ENCODE measurements around the gene RPS6KA2.
A peak's percentile ranks its signal among the peaks of the same experiment; 100 is the strongest.

Gene RPS6KA2

DNA sequence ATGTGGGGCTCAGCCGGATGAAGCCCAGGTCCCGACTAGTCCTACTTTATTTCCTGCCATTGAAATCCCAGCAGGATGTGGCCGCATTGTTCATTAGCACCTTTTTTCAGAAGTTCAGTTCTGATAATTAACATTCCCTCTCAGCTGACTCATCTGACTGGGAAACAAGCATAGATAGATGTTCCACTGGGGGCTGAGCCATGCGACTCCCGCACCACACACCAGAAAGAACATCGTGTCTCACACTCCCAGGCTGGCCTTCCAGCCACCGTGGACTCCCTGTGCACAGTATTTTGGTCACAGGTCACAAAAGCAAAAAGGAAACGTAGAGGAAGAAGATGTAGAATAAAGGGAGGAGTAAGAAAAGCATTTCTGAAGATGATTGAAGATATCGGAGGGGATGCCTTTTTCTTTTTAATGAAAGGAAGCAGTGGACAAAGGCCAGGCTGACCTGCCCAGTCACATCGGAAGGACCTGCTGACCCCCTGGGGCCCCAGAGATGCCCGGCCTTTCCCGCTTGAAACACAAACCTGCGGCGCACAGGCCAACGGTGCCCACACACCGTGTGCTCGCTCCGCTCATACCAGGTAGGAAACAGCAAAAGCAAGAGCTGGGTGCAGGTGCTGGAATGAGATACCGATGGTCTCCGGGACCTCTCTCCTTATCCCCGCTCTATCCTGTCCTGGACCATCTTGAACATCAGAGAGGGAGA, 11.8 kb downstream of the RPS6KA2 start:
- no peak for DNase-seq (ENCODE audit: low spot score)

DNA sequence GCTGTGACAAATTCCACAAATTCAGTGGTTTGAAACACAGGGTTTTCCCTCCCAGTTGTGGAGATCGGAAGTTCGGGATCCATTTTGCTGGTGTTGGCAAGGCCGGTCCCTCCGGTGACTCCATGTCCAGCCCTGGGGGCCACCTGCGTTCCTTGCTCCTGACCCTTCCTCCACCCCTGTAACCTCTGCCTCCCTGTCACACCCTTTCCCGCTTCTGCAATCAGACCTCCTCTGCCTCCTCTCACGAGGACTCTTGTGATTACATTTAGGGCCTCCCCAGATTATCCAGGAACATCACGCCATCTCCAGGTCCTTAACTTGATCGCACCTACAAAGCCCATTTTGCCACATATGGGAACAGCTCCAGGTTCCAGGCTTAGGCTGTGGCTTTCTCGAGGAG, 12.5 kb downstream of the RPS6KA2 start:
- DNase-seq (ENCODE audit: low spot score): no peak

- no peak for DNase-seq (ENCODE audit: low spot score)
These were observed 12.9 kb downstream of the RPS6KA2 start for GRCh38 chr6:166614171-166614583.

GRCh38 chr6:166613027-166613426, 14.0 kb downstream of the RPS6KA2 start:
- no peak for DNase-seq (ENCODE audit: low spot score)

DNA sequence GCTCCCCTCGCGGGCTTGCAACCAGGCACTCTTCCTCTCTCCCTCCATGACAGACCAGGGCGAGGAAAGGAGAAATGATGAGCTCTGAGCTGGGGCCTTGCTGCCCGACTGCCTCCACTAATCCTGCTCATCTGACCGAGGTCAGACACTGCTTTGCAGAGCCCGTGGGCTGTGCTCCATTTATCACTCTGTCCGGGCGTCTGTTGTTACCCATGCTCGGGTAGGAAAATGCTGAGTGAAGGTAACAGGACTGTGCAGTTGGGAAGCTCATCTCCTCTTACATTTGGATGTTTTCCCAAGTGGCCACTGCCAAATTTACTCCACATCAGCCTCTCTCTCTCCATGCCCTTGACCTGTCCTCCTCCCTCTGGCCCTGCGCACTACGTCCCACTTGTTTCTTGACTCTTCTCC, 14.6 kb downstream of the RPS6KA2 start:
- DNase-seq (ENCODE audit: low spot score): no peak

GRCh38 chr6:166611631-166612030, 15.4 kb downstream of the RPS6KA2 start:
- no peak for DNase-seq (ENCODE audit: low spot score)

DNA sequence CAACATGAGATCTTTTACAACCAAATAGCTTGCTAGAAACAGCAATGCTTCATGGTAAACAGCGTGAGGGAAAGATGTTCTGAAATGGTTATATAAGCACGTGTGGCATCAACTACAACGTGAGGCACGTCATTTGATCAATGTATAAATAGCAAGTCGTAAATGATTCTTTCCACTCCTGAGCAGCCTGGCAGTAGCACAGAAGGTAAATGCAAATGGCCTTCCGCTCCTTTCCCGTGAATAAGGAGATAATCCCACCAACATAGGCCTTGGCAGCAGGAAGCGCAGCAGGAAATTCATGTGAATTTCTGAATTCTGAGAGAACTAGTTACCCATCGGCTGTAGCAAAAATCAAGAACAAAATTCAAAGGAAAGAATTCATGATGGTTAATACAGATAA, 17.0 kb downstream of the RPS6KA2 start:
- DNase-seq (ENCODE audit: low spot score): no peak

GRCh38 chr6:166608774-166609173, 18.3 kb downstream of the RPS6KA2 start:
- no peak for DNase-seq (ENCODE audit: low spot score)

- DNase-seq (ENCODE audit: low spot score): no peak
These were observed 21.3 kb downstream of the RPS6KA2 start for GRCh38 chr6:166605752-166606151.

DNA sequence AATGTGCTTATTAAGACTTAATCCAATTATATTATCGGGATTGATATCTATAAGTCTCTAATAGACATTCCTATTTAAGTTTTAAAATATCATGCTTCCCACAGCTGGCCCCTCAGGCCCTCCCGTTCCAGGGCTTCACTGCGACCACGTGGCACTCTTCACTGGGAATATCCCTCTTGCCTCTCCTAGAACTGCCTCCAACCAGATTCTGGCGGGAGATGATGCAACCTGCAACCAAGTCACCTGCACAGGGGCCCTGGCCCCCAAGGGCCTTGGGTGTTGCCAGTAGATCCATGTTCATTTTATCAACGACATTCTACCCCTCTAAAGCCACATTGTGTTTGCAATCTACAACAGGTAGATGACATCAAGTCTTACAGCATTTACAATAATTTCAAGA, 22.1 kb downstream of the RPS6KA2 start:
- no peak for DNase-seq (ENCODE audit: low spot score)

DNA sequence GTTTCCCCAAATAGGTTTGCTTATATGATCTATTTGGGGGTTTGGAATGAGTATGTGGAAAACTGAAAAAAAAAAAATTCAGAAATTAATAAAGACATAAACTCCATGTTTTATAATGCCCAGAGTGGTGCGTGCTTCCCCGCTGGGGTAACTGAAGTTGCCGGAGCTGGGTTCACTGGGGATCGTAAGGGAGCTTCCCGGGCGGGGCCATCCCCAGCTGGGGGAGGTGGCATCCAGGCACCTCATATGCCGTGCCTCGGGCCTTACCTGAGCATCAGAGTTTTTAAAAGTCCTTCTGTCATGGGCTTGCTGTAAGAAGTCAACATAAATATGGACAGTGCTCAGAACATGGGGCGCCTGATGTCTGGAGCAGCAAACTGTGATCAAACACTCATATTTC, 22.7 kb downstream of the RPS6KA2 start:
- no peak for DNase-seq (ENCODE audit: low spot score)

GRCh38 chr6:166603043-166603690, 23.9 kb downstream of the RPS6KA2 start:
- no peak for DNase-seq (ENCODE audit: low spot score)

DNA sequence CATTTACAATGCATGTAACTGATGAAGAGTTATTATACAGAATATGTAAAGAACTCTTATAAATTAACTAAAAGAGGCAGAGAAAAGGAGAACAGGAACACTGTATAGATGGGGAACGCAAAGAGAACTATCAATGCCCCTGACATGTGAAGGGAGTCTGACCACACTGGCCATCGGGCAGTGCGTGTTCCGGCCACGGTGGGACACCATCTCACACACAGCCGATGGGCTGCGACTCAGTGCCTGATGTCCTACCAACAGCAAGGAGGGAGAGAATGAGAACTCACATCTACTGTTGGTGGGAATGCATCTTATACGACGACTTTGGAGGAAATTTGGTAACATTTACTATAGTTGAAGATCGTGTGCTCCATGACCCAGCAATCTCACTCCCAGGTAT, 25.1 kb downstream of the RPS6KA2 start:
- DNase-seq (ENCODE audit: low spot score): no peak

GRCh38 chr6:166600931-166601330, 26.1 kb downstream of the RPS6KA2 start:
- DNase-seq (ENCODE audit: low spot score): no peak

- no peak for DNase-seq (ENCODE audit: low spot score)
These were observed 27.8 kb downstream of the RPS6KA2 start for GRCh38 chr6:166599205-166599604.

DNA sequence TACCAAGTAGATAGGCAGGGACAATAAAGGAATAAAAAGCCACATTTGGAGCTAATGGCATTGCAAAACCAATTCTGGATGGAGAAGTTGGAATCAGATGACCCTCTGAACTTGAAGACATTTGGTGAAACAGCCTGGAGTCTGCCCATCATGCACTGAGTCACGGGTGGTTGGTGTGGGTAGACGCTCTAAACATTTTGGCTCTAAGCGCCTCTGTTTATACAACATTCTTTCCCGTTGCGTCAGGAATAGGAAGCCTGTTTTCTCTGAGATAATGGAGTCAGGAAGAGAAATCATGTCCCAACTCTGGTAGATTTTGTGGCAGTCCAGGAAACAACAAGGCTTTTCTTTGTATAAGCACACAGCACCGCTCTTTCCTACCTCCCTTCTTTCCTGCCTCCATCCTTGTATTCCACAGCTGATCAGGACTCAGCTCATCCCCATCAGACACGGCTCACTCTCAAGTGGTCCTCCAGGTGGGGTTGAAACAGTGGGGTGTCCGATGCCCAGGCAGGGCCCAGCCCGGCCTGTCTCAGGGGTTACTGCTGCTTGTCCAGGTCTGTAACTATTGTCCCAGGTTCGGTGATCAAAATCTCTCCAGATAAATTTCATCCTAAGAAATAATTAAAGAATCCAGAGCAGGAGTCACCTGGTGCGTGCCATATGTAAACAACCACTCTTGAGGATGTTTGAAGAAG, 28.5 kb downstream of the RPS6KA2 start:
- peak; percentile 22 for DNase-seq (ENCODE audit: low spot score)

GRCh38 chr6:166597711-166598440, 29.2 kb downstream of the RPS6KA2 start:
- DNase-seq (ENCODE audit: low spot score): peak; percentile 50

DNA sequence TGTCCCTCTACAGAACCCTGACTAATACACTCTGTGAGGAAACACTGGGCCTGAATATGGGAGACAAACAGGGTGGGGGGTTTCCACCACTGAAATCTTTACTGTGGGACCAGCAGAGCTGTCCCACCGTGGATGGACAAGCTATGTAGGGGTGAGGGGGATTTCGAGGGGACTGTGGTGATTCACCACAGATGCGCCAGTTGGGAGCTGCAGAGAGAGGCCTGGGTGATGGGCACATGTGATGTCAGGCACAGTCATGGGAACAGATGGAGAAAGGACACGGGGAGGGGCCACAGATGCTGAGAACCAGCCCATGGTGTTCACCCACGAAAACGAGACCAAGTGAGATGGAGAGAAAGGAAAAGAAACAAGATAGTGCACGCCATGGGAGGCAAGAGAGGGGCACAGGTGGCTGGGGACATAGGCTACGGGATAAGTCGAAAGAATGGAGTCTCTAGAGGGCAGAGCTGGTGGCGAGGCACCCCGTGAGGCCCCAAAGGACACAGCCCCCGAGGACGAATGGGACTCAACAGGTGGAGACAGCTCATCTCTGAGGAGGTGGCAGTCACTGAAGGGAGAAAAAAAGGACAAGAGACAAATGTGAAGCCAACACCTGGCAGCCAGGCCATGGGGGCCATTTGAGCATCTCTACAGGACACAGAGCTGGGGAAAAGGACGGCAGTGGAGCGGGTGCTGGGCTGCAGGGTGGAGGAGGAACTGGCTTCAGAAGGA, 30.1 kb downstream of the RPS6KA2 start:
- DNase-seq (ENCODE audit: low spot score): no peak

- DNase-seq (ENCODE audit: low spot score): no peak
These were observed 31.1 kb downstream of the RPS6KA2 start for GRCh38 chr6:166595949-166596348.

- DNase-seq (ENCODE audit: low spot score): no peak
These were observed 31.8 kb downstream of the RPS6KA2 start for GRCh38 chr6:166595061-166595780.

DNA sequence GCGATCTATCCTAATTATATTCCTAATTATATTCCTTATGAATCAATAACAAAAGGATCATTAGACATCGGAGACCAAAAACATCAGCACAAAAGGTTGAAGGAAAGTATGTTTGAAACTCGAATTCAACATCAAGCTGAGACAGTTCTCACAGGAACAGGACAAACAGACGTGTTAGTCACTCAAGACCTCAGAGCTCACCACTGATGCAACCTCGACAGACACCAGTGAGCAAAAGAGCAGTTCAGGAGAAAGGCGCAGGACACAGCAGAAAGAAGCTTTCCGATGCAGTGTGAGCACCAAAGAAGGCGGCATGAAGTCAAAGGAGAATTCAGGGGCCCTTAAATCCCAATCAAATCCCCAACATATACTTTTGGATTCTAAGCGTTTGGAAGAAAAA, 34.2 kb downstream of the RPS6KA2 start:
- no peak for DNase-seq (ENCODE audit: low spot score)
